D721Med (cell line): Measurements from ENCODE around the gene ZNF41.
A peak's percentile ranks its signal among the peaks of the same experiment; 100 is the strongest.

Experiments
- DNase-seq: peaks from one replicate; pipeline ENCODE4 v3.0.0; 2011; ENCODE audit warnings: low spot score; ENCODE audit not compliant: insufficient read length
- FAIRE-seq: peaks from 2 replicates; lab custom pipeline; 2011; peaks lifted over from hg19 to GRCh38; lab: Jason Lieb, UNC
- TF ChIP-seq, protein P1 (sequence below): IDR thresholded peaks from 2 replicates; pipeline ENCODE4 v1.5.1; 2012; ENCODE audit warnings: mild to moderate bottlenecking, control low read depth; ENCODE audit not compliant: insufficient read depth; ENCODE audit errors: missing control alignments

ZNF41 gene

DNA sequence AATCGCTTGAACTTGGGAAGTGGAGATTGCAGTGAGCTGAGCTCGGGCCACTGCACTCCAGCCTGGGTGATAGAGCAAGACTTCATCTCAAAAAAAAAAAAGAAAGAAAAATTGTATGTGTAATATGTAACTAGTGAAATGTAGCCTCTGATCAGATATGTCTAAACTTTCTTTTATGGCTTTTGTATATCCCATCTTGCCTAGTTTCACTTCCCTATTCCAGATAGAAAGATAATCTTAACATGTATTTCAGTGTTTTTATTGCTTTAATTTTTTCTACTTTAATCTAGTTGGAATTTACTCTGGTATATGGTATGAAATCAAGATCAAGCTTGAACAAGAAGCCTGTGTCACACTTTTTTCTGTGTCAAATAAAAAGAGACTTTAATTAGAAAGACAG, 1.9 kb upstream of the ZNF41 start:
- FAIRE-seq: no peak
- TF ChIP-seq, protein P1, sequence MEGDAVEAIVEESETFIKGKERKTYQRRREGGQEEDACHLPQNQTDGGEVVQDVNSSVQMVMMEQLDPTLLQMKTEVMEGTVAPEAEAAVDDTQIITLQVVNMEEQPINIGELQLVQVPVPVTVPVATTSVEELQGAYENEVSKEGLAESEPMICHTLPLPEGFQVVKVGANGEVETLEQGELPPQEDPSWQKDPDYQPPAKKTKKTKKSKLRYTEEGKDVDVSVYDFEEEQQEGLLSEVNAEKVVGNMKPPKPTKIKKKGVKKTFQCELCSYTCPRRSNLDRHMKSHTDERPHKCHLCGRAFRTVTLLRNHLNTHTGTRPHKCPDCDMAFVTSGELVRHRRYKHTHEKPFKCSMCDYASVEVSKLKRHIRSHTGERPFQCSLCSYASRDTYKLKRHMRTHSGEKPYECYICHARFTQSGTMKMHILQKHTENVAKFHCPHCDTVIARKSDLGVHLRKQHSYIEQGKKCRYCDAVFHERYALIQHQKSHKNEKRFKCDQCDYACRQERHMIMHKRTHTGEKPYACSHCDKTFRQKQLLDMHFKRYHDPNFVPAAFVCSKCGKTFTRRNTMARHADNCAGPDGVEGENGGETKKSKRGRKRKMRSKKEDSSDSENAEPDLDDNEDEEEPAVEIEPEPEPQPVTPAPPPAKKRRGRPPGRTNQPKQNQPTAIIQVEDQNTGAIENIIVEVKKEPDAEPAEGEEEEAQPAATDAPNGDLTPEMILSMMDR: no peak
- DNase-seq: no peak

DNA sequence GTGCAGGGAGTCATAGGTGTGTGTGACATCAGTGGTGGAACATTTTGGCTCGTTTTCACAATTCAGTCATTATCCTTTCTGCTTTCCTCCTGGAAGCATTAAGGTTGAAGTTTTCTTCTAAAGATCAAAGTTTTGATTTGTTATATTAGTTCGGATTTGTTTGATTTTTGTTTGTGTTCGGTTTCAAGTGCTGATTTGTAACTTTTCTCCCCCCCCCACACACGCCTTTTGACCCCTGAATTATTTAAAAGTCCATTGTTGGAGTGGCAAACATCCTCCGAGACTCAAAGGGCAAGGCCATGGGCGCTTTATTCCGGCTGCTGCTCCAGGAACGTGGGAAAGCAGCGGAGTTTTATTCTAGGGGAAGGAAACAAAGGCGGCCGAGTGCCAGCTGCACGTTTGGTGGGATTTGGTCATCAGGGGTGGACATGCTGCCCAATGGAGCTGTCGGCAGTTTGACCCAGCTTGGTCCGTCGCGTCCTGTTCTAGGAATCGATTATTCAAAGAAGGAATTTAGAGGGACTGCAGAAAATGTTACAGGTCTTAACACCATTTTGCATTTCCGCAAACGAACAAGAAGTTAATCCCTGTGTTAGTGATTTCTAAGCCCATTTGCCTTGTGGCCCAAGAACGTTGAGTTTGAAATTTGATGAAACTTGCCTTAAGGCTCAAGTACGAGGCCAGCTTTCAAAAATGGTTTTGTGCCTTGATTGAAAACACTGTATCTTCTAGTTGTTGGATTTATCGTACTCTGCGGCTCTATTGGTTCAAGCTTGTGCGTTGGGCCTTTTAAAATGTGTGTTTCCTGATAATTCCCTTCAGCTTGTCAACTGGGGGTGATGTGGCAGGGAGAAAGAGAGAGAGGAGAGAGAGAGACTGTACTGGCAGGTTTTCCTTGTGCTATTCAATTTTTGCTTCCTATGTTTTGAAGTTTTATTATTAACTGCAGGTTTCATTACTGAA, 565 bp upstream of the ZNF41 start:
- peak; percentile 48 for FAIRE-seq
- DNase-seq: no peak
- TF ChIP-seq, protein P1: no peak

DNA sequence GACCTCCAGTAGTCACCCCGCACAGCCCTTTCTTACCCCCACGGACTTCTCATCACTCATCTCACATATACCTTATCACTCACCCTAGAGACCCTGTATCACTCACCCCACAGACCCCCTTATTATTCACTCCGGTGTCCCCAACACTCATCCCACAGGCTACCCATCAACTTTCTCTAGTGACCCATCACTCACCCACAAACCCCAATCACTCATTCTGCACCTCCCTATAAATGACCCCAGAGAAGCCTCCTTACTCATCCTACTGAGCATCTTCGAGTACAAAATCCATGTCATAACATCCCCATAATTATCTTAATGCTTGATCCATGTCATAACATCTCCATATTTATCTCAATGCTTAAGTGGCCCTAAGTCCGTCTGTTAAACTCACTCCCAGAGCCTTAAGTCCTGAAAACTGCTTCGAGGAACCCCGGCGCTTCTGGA, 934 bp downstream of the ZNF41 start:
- DNase-seq: no peak
- no peak for FAIRE-seq
- TF ChIP-seq, protein P1: no peak

DNA sequence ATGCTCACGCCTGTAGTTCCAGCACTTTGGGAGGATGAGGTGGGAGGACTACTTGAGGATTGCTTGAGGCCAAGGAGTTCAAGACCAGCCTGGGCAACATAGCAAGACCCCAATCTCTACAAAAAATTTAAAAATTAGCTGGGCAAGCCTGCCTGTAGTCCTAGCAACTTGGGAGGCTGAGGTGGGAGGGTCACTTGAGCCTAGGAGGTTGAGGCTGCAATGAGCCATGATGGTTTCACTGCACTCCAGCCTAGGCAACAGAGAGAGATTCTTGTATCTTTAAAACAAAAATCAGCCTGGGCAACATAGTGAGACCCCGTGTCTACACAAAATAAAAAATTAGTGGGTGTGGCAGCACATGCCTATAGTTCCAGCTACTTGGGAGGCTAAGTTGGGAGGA, 1.9 kb downstream of the ZNF41 start:
- FAIRE-seq (no peak), DNase-seq (no peak)
- TF ChIP-seq, protein P1: no peak

DNA sequence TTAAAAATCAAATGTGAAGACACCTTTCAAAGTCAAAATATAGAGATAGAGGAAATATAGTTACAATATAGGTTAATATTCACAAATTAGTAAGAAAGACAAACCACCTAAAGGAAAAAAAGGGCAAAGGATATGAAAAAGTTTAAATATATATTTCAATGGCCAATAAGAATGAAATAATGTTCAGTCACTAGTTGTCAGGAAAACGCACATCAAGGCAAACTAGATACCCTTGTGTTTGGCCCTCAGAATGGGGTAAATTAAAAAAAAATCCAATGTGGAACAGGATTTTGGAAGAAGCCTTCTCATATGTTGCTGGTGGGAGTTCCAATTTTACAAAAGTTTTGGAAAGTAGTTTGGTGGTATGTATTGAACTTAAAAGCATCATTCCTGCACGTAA, 2.4 kb downstream of the ZNF41 start:
- FAIRE-seq (no peak), DNase-seq (no peak)
- TF ChIP-seq, protein P1: no peak

DNA sequence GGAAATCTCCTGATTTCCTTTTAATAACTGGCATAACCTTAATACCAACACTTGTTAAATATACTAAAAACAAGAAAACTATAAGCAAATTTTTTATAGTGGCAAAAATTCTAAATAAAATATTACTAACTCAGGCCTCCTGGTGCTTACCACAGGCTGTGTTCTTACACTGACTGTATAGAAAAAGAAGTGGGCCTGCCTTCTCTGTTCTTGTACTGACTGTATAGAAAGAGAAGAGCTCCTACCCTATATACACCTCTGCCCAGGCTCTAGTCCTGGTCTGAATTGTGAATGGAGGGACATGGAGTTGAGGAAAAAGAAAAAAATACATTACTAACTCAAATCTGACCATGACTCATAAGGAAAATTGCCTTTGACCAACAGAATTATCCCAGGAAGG, 7.5 kb downstream of the ZNF41 start:
- TF ChIP-seq, protein P1: no peak
- DNase-seq (no peak), FAIRE-seq (no peak)

DNA sequence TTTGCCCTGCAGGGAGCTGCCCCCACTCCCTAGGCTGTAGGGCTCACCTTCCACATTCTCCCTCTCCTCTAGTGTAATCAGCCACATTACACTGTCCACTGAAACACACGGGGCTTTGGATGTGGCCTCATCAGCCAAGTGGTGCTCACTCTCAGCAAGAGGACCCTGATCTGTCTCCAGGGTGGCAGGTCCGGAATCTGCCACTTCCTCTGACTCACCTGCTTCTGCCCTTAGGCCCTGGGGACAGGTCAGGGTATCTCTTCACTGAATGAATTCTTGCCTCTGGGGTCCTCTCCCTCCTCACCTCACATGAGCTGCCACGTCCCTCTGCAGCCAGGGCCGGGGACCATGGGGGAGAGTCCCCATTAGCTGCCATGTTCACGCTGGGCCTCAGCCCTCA, 15.9 kb downstream of the ZNF41 start:
- FAIRE-seq: no peak
- no peak for DNase-seq
- TF ChIP-seq, protein P1: no peak
